Hepatocyte (in vitro differentiated cells): ENCODE results near the gene ATP1A2.

Experiments used
- CTCF ChIP-seq: fragments of 200-600 bp; sonication (generic); IDR thresholded peaks from 2 replicates; pipeline ENCODE4 v1.5.1; 2016; ENCODE audit warnings: antibody characterized with exemption, mild to moderate bottlenecking; ENCODE audit not compliant: poor library complexity
- EZH2 ChIP-seq: fragments of 200-600 bp; sonication (generic); IDR thresholded peaks from 2 replicates; pipeline ENCODE4 v1.6.1; 2016; ENCODE audit warnings: antibody characterized with exemption, mild to moderate bottlenecking, borderline replicate concordance
- EZH2phosphoT487 ChIP-seq: fragments of 200-600 bp; sonication (generic); IDR thresholded peaks from one replicate; pipeline ENCODE4 v1.6.1; 2018; ENCODE audit warnings: antibody characterized with exemption, mild to moderate bottlenecking, low read depth, moderate library complexity; ENCODE audit not compliant: unreplicated experiment, severe bottlenecking

- TF ChIP-seq CTCF (no peak), EZH2 (no peak), EZH2phosphoT487 (no peak)
Observed at GRCh38 chr1:160087118-160087662, 28.4 kb upstream of the ATP1A2 start.
